ENCODE measurements around the gene APOBEC3B. TPM values are rescaled to one million over a fixed set of nuclear protein-coding genes. Genes with fewer than 3 reads are reported as not detected.

APOBEC3B gene
- total RNA-seq, 2 donors from 2014 or later, result 0.42 TPM; not detected in 1

GRCh38 chr22:38947321-38948140, 34.6 kb upstream of the APOBEC3B start:
- H3K36me3 ChIP-seq, result no peaks in the 10 kb centered on the region
- ATAC-seq (ENCODE audit: insufficient number of reproducible peaks, low FRiP score, low read depth), result no peak
- DNase-seq (ENCODE audit: low spot score), result no peak
- no peaks in the 10 kb centered on the region for H3K9me3 ChIP-seq
- no peak overlapping the region for H3K27ac ChIP-seq
- H3K27me3 ChIP-seq (replicated peaks; ENCODE audit: insufficient read depth), result no peaks in the 10 kb centered on the region
- H3K4me3 ChIP-seq, result no peak overlapping the region
- no peaks in the 10 kb centered on the region for H3K4me1 ChIP-seq (ENCODE audit: control insufficient read depth in 1 of 2, low read depth in 2 of 2)
- TF ChIP-seq, protein P1, sequence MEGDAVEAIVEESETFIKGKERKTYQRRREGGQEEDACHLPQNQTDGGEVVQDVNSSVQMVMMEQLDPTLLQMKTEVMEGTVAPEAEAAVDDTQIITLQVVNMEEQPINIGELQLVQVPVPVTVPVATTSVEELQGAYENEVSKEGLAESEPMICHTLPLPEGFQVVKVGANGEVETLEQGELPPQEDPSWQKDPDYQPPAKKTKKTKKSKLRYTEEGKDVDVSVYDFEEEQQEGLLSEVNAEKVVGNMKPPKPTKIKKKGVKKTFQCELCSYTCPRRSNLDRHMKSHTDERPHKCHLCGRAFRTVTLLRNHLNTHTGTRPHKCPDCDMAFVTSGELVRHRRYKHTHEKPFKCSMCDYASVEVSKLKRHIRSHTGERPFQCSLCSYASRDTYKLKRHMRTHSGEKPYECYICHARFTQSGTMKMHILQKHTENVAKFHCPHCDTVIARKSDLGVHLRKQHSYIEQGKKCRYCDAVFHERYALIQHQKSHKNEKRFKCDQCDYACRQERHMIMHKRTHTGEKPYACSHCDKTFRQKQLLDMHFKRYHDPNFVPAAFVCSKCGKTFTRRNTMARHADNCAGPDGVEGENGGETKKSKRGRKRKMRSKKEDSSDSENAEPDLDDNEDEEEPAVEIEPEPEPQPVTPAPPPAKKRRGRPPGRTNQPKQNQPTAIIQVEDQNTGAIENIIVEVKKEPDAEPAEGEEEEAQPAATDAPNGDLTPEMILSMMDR (IDR thresholded peaks at IDR 0.05), result no peak

DNA sequence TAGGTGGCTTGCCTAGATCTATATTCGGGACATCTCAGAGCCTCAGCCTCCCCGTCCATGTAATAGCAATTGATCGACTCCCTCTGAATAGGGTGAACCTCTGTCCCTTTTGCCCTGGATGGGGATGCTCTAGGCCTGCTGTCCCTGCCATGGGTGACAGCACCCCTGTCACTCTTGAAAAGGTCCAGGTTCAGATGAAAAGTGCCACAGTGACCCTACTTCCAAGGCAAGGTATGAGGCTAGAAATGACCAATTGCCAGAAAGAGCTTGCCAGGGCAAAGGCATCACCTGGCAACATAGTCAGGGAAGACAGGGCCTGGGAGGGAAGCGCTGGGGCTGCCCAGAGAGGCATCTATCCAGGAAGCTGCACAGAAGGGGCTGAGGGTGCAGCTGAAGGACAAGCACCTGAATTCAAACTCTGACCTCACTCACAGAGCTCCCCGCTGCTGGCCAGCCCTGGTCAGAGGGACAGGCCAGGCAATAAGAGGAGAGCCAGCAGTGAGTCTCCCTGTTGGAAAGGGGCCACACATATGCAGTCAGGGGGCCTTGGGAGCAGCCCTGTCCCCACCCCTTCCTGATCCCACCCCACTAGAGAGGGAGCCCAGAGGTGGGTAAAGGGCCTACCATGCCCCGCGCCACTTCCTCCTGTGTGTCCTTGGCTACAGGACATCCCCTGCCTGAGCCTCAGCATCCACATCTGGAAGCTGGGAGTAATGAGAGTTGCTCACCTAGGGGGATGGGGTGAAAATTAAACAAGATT, 33.8 kb upstream of the APOBEC3B start:
- H3K27me3 ChIP-seq (replicated peaks; ENCODE audit: insufficient read depth), result no peaks in the 10 kb centered on the region
- H3K36me3 ChIP-seq, result no peaks in the 10 kb centered on the region
- ATAC-seq (ENCODE audit: insufficient number of reproducible peaks, low FRiP score, low read depth) (no peak), DNase-seq (ENCODE audit: low spot score) (no peak)
- no peak overlapping the region for H3K4me3 ChIP-seq
- TF ChIP-seq, protein P1 (IDR thresholded peaks at IDR 0.05), result no peak
- H3K4me1 ChIP-seq (ENCODE audit: control insufficient read depth in 1 of 2, low read depth in 2 of 2), result no peaks in the 10 kb centered on the region
- H3K27ac ChIP-seq, result no peak overlapping the region
- no peaks in the 10 kb centered on the region for H3K9me3 ChIP-seq

- Histone ChIP-seq H3K36me3 (no peaks in the 10 kb centered on the region), H3K4me1 (ENCODE audit: control insufficient read depth in 1 of 2, low read depth in 2 of 2) (no peaks in the 10 kb centered on the region), H3K27me3 (replicated peaks; ENCODE audit: insufficient read depth) (no peaks in the 10 kb centered on the region), H3K9me3 (no peaks in the 10 kb centered on the region), H3K27ac (no peak overlapping the region), H3K4me3 (no peak overlapping the region)
- ATAC-seq (ENCODE audit: insufficient number of reproducible peaks, low FRiP score, low read depth) (no peak), DNase-seq (ENCODE audit: low spot score) (no peak)
- TF ChIP-seq, protein P1 (IDR thresholded peaks at IDR 0.05), result no peak
These were observed 32.2 kb upstream of the APOBEC3B start for GRCh38 chr22:38949889-38950405.

DNA sequence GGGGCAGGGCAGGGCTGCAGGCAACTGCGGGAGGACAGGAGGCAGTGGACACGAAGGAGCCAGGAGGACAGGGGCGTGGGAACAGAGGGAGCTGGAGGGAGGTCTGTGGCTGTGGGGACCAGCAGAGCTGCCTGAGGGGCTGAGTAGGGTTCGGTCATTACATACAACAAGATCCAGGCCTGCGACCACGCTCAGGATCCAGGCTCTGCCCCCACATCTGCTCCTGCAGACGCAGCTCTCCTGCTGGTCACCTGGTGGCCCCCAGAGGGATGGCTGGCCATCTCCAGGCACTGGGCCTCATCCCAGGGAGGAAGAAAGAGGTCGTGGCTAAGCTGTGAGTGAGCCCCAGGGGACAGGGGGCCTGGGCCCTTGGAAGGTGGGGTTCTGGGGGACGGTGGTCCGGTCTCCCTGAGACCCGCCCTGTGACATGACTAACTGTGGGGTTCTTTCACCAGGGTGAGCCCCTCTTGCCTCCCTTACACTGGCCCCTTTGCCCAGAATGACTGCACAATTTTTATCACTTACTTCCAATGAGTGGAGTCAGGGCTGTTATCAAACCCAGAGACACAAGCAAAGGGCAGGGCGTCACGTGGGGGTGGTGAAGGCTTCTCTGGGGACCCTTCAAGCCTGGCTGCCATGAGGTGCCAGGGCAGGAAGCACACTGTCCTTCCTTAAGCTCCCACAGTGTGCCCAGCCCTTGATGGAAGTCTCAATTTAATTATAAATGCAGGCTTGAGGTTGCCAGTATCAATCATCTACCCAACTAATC, 31.4 kb upstream of the APOBEC3B start:
- Histone ChIP-seq H3K27me3 (replicated peaks; ENCODE audit: insufficient read depth) (no peaks in the 10 kb centered on the region), H3K27ac (no peak overlapping the region), H3K36me3 (no peaks in the 10 kb centered on the region), H3K4me3 (no peak overlapping the region), H3K4me1 (ENCODE audit: control insufficient read depth in 1 of 2, low read depth in 2 of 2) (no peaks in the 10 kb centered on the region), H3K9me3 (no peaks in the 10 kb centered on the region)
- TF ChIP-seq, protein P1 (IDR thresholded peaks at IDR 0.05), result no peak
- DNase-seq (ENCODE audit: low spot score) (no peak), ATAC-seq (ENCODE audit: insufficient number of reproducible peaks, low FRiP score, low read depth) (no peak)

Measured in thoracic aorta (tissue), 2 donors.